Keratinocyte (primary cell): ENCODE results near the gene MPZ. TPM values are rescaled to one million over a fixed set of nuclear protein-coding genes. Genes with fewer than 3 reads are reported as not detected.

Source experiments
- DNase-seq: peaks from one replicate; pipeline ENCODE4 v3.0.0-alpha.2; 2011; ENCODE audit warnings: low read depth, missing footprints, low spot score
- FAIRE-seq: peaks from 2 replicates; lab custom pipeline; 2011; peaks lifted over from hg19 to GRCh38; lab: Jason Lieb, UNC
- H2AFZ ChIP-seq: 2 replicates; pipeline ENCODE4 v1.6.0; 2012; ENCODE audit warnings: low read length, control low read depth, inconsistent platforms; ENCODE audit not compliant: control insufficient read depth
- H3K27ac ChIP-seq: 2 replicates; pipeline ENCODE4 v1.5.1; 2011; ENCODE audit warnings: low read length; ENCODE audit not compliant: control insufficient read depth, insufficient read depth
- H3K27me3 ChIP-seq: 3 replicates; pipeline ENCODE4 v1.6.0; 2011; ENCODE audit warnings: low read length; ENCODE audit not compliant: control insufficient read depth, insufficient read depth; ENCODE audit errors: extremely low read depth
- H3K36me3 ChIP-seq, 2 experiments: 2 replicates in 1 of 2; 3 replicates in 1 of 2; pipeline ENCODE4 v1.5.1; 2011; ENCODE audit warnings: low read length in 2 of 2, mild to moderate bottlenecking in 1 of 2; ENCODE audit not compliant: control insufficient read depth in 2 of 2, insufficient read depth in 2 of 2; ENCODE audit errors: extremely low read depth in 1 of 2
- H3K4me1 ChIP-seq: 3 replicates; pipeline ENCODE4 v1.5.1; 2011; ENCODE audit warnings: low read length; ENCODE audit not compliant: control insufficient read depth, insufficient read depth; ENCODE audit errors: extremely low read depth
- H3K4me2 ChIP-seq: 3 replicates; pipeline ENCODE4 v1.6.0; 2011; ENCODE audit warnings: low read depth, low read length; ENCODE audit not compliant: control insufficient read depth, insufficient read depth; ENCODE audit errors: extremely low read depth
- H3K4me3 ChIP-seq, 3 experiments: fragments of 200-600 bp in 1 of 3; sonication (generic) in 1 of 3; 2 replicates in 2 of 3; 3 replicates in 1 of 3; pipeline ENCODE4 v1.5.1; 2011 to 2016; ENCODE audit warnings: low read length in 3 of 3, mild to moderate bottlenecking in 3 of 3, control low read depth in 2 of 3, inconsistent platforms in 1 of 3, low read depth in 1 of 3, mixed read lengths in 1 of 3, mixed run types in 1 of 3, moderate library complexity in 1 of 3; ENCODE audit not compliant: control insufficient read depth in 2 of 3, insufficient read depth in 2 of 3; ENCODE audit errors: extremely low read depth in 1 of 3
- H3K79me2 ChIP-seq: 2 replicates; pipeline ENCODE4 v1.6.0; 2012; ENCODE audit warnings: low read length; ENCODE audit not compliant: control insufficient read depth, insufficient read depth
- H3K9ac ChIP-seq: 3 replicates; pipeline ENCODE4 v1.6.0; 2011; ENCODE audit warnings: low read length; ENCODE audit not compliant: control insufficient read depth, insufficient read depth; ENCODE audit errors: extremely low read depth
- H3K9me1 ChIP-seq: 3 replicates; pipeline ENCODE4 v1.6.0; 2011; ENCODE audit warnings: low read length; ENCODE audit not compliant: control insufficient read depth, insufficient read depth; ENCODE audit errors: extremely low read depth
- H3K9me3 ChIP-seq: 2 replicates; pipeline ENCODE4 v1.5.1; 2012; ENCODE audit warnings: low read depth, low read length; ENCODE audit not compliant: control insufficient read depth
- H4K20me1 ChIP-seq: 3 replicates; pipeline ENCODE4 v1.6.0; 2011; ENCODE audit warnings: low read length; ENCODE audit not compliant: control insufficient read depth, insufficient read depth; ENCODE audit errors: extremely low read depth
- EZH2 ChIP-seq: IDR thresholded peaks from one replicate; pipeline ENCODE4 v1.6.1; 2012; ENCODE audit warnings: inconsistent platforms, mild to moderate bottlenecking, low read length, moderate library complexity
- dilution Hi-C: fragments of 300-500 bp; cut with MboI; formaldehyde crosslinking; loops from one replicate; pipeline ENCODE4 v1.7.0; 2020; ENCODE audit warnings: low sequenced_read_pairs; ENCODE audit not compliant: extremely low pct_ligation_motif_present
- polyA plus RNA-seq, 5 experiments: library from polyadenylated mRNA; depleted of rRNA in 3 of 5; stranded (reverse) in 3 of 5; stranded (forward) in 1 of 5; unstranded in 1 of 5; fragments of >200 nt; gene quantifications; 1 replicate in 1 of 5; 2 replicates in 3 of 5; 3 replicates in 1 of 5; pipeline versions ENCODE4 v1.2.1 to v1.2.3, GENCODE V29; 2011 to 2012; ENCODE audit warnings: missing spikeins in 2 of 5, low read depth in 1 of 5, low replicate concordance in 1 of 5
- TF ChIP-seq, protein P1 (sequence below), 3 experiments: IDR thresholded peaks in 1 of 3; conservative IDR thresholded peaks in 1 of 3; optimal IDR thresholded peaks in 1 of 3; 2 replicates in 2 of 3; 3 replicates in 1 of 3; pipeline versions ENCODE3 to v1.5.1; 2011; ENCODE audit warnings: low read length in 3 of 3, mild to moderate bottlenecking in 3 of 3, moderate library complexity in 2 of 3, control low read depth in 1 of 3, inconsistent platforms in 1 of 3; ENCODE audit not compliant: insufficient read depth in 2 of 3; ENCODE audit errors: extremely low read depth in 1 of 3

The MPZ gene
- polyA plus RNA-seq, 1 donor (not counting 4 experiments of a cell fraction or from before 2014, with no cell fraction given), result 0.45 TPM

DNA sequence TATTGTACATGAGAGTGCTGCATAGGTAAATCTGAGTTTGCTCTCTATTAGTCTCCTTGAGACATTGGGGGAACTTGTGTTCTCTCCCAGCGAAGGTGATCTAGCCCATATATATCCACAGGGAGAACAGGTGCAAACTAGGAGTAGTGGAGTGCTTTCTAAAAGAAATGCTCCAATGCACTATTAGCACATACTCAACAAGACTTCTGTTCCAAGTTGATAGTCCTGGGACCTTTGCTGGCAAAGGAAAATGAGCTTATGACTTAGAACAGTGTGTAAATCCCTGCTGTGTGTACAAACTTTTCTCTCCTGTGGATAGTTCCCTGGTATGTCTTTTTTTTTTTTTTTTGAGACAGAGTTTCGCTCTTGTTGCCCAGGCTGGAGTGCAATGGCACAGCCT is 32.4 kb upstream of the MPZ start:
- H3K36me3 ChIP-seq, result peaks cover 9 to 18% of the 10 kb centered on the region in 2 experiments
- no peak for FAIRE-seq
- H2AFZ ChIP-seq, result no peak overlapping the region
- H3K9me3 ChIP-seq, result no peaks in the 10 kb centered on the region
- H3K4me1 ChIP-seq, result no peaks in the 10 kb centered on the region
- TF ChIP-seq, protein P1, sequence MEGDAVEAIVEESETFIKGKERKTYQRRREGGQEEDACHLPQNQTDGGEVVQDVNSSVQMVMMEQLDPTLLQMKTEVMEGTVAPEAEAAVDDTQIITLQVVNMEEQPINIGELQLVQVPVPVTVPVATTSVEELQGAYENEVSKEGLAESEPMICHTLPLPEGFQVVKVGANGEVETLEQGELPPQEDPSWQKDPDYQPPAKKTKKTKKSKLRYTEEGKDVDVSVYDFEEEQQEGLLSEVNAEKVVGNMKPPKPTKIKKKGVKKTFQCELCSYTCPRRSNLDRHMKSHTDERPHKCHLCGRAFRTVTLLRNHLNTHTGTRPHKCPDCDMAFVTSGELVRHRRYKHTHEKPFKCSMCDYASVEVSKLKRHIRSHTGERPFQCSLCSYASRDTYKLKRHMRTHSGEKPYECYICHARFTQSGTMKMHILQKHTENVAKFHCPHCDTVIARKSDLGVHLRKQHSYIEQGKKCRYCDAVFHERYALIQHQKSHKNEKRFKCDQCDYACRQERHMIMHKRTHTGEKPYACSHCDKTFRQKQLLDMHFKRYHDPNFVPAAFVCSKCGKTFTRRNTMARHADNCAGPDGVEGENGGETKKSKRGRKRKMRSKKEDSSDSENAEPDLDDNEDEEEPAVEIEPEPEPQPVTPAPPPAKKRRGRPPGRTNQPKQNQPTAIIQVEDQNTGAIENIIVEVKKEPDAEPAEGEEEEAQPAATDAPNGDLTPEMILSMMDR (optimal IDR thresholded peaks at IDR 0.05 in 1 of 3, IDR thresholded peaks at IDR 0.05 in 1 of 3, conservative IDR thresholded peaks at IDR 0.05 in 1 of 3; ENCODE audit: extremely low read depth in 1 of 3, insufficient read depth in 2 of 3, low read length in 3 of 3), result no peak
- no peak for TF ChIP-seq EZH2
- H3K27me3 ChIP-seq, result no peaks in the 10 kb centered on the region
- H3K9ac ChIP-seq, result no peak overlapping the region
- H4K20me1 ChIP-seq, result no peaks in the 10 kb centered on the region
- no peak for DNase-seq
- H3K4me3 ChIP-seq, result no peak overlapping the region
- H3K27ac ChIP-seq, result no peak overlapping the region
- no peak overlapping the region for H3K4me2 ChIP-seq
- dilution Hi-C loops, result no loop called here
- no peaks in the 10 kb centered on the region for H3K9me1 ChIP-seq
- H3K79me2 ChIP-seq, result no peaks in the 10 kb centered on the region

DNA sequence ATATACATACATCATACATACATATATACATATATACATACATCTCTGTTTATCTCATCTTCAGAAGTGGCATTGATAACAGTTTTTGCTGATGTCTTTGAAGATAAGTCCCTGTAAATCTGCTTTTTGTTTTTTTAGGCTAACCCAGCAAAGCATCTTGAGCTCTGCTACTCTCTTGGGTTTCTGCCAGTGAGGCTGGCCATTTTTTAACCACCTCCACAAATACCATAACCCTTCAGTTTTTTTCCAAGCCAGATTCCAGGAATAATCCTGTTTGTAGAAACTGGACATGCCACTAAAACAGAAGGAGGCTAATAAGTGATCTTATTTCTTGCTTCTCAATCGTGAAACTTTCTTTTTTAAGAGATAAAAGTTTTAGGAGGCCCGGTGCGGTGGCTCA is 26.0 kb upstream of the MPZ start:
- TF ChIP-seq, protein P1 (optimal IDR thresholded peaks at IDR 0.05 in 1 of 3, IDR thresholded peaks at IDR 0.05 in 1 of 3, conservative IDR thresholded peaks at IDR 0.05 in 1 of 3; ENCODE audit: extremely low read depth in 1 of 3, insufficient read depth in 2 of 3, low read length in 3 of 3), result no peak
- no peak for TF ChIP-seq EZH2
- Histone ChIP-seq H3K9ac (no peak overlapping the region), H3K27me3 (no peaks in the 10 kb centered on the region), H2AFZ (no peak overlapping the region), H3K4me1 (no peaks in the 10 kb centered on the region), H3K9me3 (no peaks in the 10 kb centered on the region), H4K20me1 (no peaks in the 10 kb centered on the region), H3K27ac (no peak overlapping the region), H3K79me2 (no peaks in the 10 kb centered on the region), H3K4me3 (no peak overlapping the region), H3K36me3 (peaks cover 13 to 21% of the 10 kb centered on the region in 2 experiments), H3K4me2 (no peak overlapping the region), H3K9me1 (no peaks in the 10 kb centered on the region)
- no peak for FAIRE-seq
- dilution Hi-C loops, result no loop called here
- no peak for DNase-seq
